IMR-90 (cell line): Measurements from ENCODE around the gene PAFAH2. TPM values are rescaled to one million over a fixed set of nuclear protein-coding genes. Genes with fewer than 3 reads are reported as not detected.

ENCODE experiments used
- ATAC-seq: fragments of 200-7000 bp; cut with Tn5 transposase; 2 replicates; pipeline ENCODE4 v1.9.1; 2020; ENCODE audit warnings: low read depth, mild to moderate bottlenecking, moderate library complexity
- BruUV-seq: library from RNA; stranded (reverse); fragments of 400-500 nt; replicated peaks from 2 replicates; lab custom pipeline; 2021; lab: Mats Ljungman, UMichigan
- CTCF ChIA-PET: fragments of 300-600 bp; formaldehyde crosslinking; extraction: SDS; loops from one replicate; lab custom pipeline; 2021; ENCODE audit warnings: antibody characterized with exemption; lab: Yijun Ruan, JAX
- POLR2A ChIA-PET: fragments of 300-600 bp; sonication (Branson Sonifier 250); formaldehyde crosslinking; loops from one replicate; lab custom pipeline; 2022; ENCODE audit warnings: antibody characterized with exemption; ENCODE audit not compliant: unreplicated experiment; lab: Charles Lee
- DNase-seq: peaks from one replicate; pipeline ENCODE4 v3.0.0; 2013
- H2AFZ ChIP-seq: replicated peaks from 2 replicates; pipeline ENCODE3; 2013; ENCODE audit warnings: low read length, mild to moderate bottlenecking; ENCODE audit not compliant: poor library complexity
- H2AK5ac ChIP-seq: 2 replicates; pipeline ENCODE4 v1.6.1; 2013; ENCODE audit warnings: low read depth, low read length, inconsistent platforms
- H2AK9ac ChIP-seq: replicated peaks from 2 replicates; pipeline ENCODE3; 2013; ENCODE audit warnings: mild to moderate bottlenecking, low read depth, low read length, moderate library complexity; ENCODE audit not compliant: poor library complexity
- H2BK120ac ChIP-seq: 2 replicates; pipeline ENCODE4 v1.6.1; 2013; ENCODE audit warnings: low read depth, low read length, inconsistent platforms
- H2BK15ac ChIP-seq: 3 replicates; pipeline ENCODE4 v1.6.1; 2013; ENCODE audit warnings: low read depth, low read length, inconsistent platforms
- H2BK20ac ChIP-seq: 2 replicates; pipeline ENCODE4 v1.6.1; 2013; ENCODE audit warnings: low read depth, mild to moderate bottlenecking, inconsistent platforms, low read length, moderate library complexity
- H2BK5ac ChIP-seq: 2 replicates; pipeline ENCODE4 v1.6.1; 2013; ENCODE audit warnings: mild to moderate bottlenecking, low read depth, low read length, inconsistent platforms; ENCODE audit not compliant: poor library complexity, severe bottlenecking
- H3K14ac ChIP-seq: replicated peaks from 2 replicates; pipeline ENCODE4 v1.6.1; 2013; ENCODE audit warnings: low read depth, low read length, inconsistent platforms
- H3K18ac ChIP-seq: 2 replicates; pipeline ENCODE4 v1.6.1; 2013; ENCODE audit warnings: low read depth, low read length, control low read depth
- H3K23ac ChIP-seq: 2 replicates; pipeline ENCODE4 v1.6.1; 2013; ENCODE audit warnings: low read depth, low read length, inconsistent platforms
- H3K27ac ChIP-seq: 2 replicates; pipeline ENCODE4 v1.5.1; 2013; ENCODE audit warnings: mild to moderate bottlenecking, control low read depth, low read length; ENCODE audit not compliant: insufficient read depth
- H3K27me3 ChIP-seq: 2 replicates; pipeline ENCODE4 v1.6.1; 2013; ENCODE audit warnings: low read length; ENCODE audit not compliant: control insufficient read depth, insufficient read depth
- H3K36me3 ChIP-seq: 2 replicates; pipeline ENCODE4 v1.6.1; 2013; ENCODE audit warnings: low read length, mixed read lengths; ENCODE audit not compliant: control insufficient read depth, insufficient read depth
- H3K4ac ChIP-seq: 2 replicates; pipeline ENCODE4 v1.6.1; 2013; ENCODE audit warnings: low read depth, low read length, inconsistent platforms
- H3K4me1 ChIP-seq: 2 replicates; pipeline ENCODE4 v1.6.1; 2013; ENCODE audit warnings: low read length, mixed read lengths; ENCODE audit not compliant: control insufficient read depth, insufficient read depth
- H3K4me2 ChIP-seq: 2 replicates; pipeline ENCODE4 v1.6.1; 2013; ENCODE audit warnings: low read depth, mild to moderate bottlenecking, control low read depth, low read length, moderate library complexity
- H3K4me3 ChIP-seq: 2 replicates; pipeline ENCODE4 v1.5.1; 2013; ENCODE audit warnings: low read depth, mild to moderate bottlenecking, control low read depth, low read length, moderate library complexity; ENCODE audit not compliant: insufficient read depth
- H3K56ac ChIP-seq: 2 replicates; pipeline ENCODE4 v1.6.1; 2013; ENCODE audit warnings: low read length, inconsistent platforms; ENCODE audit not compliant: insufficient read depth; ENCODE audit errors: extremely low read depth
- H3K79me1 ChIP-seq, 2 experiments: 2 replicates each; pipeline ENCODE4 v1.6.1; 2013; ENCODE audit warnings: low read length in 2 of 2, inconsistent platforms in 1 of 2, low read depth in 1 of 2
- H3K9ac ChIP-seq: 2 replicates; pipeline ENCODE4 v1.6.1; 2013; ENCODE audit warnings: low read depth, low read length, control low read depth
- H3K9me1 ChIP-seq: 2 replicates; pipeline ENCODE4 v1.6.1; 2013; ENCODE audit warnings: low read length, inconsistent platforms; ENCODE audit not compliant: insufficient read depth
- H3K9me3 ChIP-seq: 2 replicates; pipeline ENCODE4 v1.6.1; 2013; ENCODE audit warnings: low read length; ENCODE audit not compliant: control insufficient read depth, insufficient read depth
- H4K20me1 ChIP-seq: 2 replicates; pipeline ENCODE4 v1.6.1; 2013; ENCODE audit warnings: low read length, inconsistent platforms; ENCODE audit not compliant: insufficient read depth
- H4K5ac ChIP-seq: 2 replicates; pipeline ENCODE4 v1.6.1; 2013; ENCODE audit warnings: mild to moderate bottlenecking, low read depth, low read length, control low read depth
- H4K8ac ChIP-seq, 2 experiments: 2 replicates each; pipeline ENCODE4 v1.6.1; 2013; ENCODE audit warnings: low read depth in 2 of 2, low read length in 2 of 2, control low read depth in 1 of 2, inconsistent platforms in 1 of 2
- H4K91ac ChIP-seq: 2 replicates; pipeline ENCODE4 v1.6.1; 2013; ENCODE audit warnings: low read depth, low read length, inconsistent platforms; ENCODE audit not compliant: insufficient read depth
- CHD1 ChIP-seq: IDR thresholded peaks from 2 replicates; pipeline ENCODE4 v1.6.1; 2012; ENCODE audit warnings: low read depth, low read length, improper control_type of control experiment
- ELK1 ChIP-seq: fragments of 150-350 bp; IDR thresholded peaks from 2 replicates; pipeline ENCODE4 v1.6.1; 2016; ENCODE audit warnings: low read depth, mild to moderate bottlenecking, low read length, moderate library complexity, borderline replicate concordance
- FOS ChIP-seq: fragments of 150-350 bp; IDR thresholded peaks from 2 replicates; pipeline ENCODE4 v1.6.1; 2016; ENCODE audit warnings: low read depth, low read length
- MAFK ChIP-seq: IDR thresholded peaks from 2 replicates; pipeline ENCODE4 v1.6.1; 2012; ENCODE audit warnings: low read depth, low read length, improper control_type of control experiment
- MXI1 ChIP-seq: IDR thresholded peaks from 2 replicates; pipeline ENCODE4 v1.6.1; 2012; ENCODE audit warnings: low read depth, mild to moderate bottlenecking, low read length, moderate library complexity, borderline replicate concordance
- NFE2L2 ChIP-seq: fragments of 150-350 bp; IDR thresholded peaks from 2 replicates; pipeline ENCODE4 v1.6.1; 2016; ENCODE audit warnings: low read depth, mild to moderate bottlenecking, low read length
- RCOR1 ChIP-seq: IDR thresholded peaks from 2 replicates; pipeline ENCODE4 v1.6.1; 2012; ENCODE audit warnings: mild to moderate bottlenecking, low read length, improper control_type of control experiment; ENCODE audit not compliant: insufficient replicate concordance
- SMC3 ChIP-seq: fragments of 150-350 bp; IDR thresholded peaks from 2 replicates; pipeline ENCODE4 v1.6.1; 2016; ENCODE audit warnings: low read depth, mild to moderate bottlenecking, antibody characterized with exemption, low read length, moderate library complexity
- WGBS, 2 experiments: methylation state at CpG; one replicate each; pipeline versions ENCODE4 v1.1.5 to v1.1.7; 2013; ENCODE audit warnings: missing lambda C conversion rate in 2 of 2; ENCODE audit not compliant: insufficient read length in 1 of 2; ENCODE audit errors: extremely low coverage in 2 of 2; 5-methylcytosine and 5-hydroxymethylcytosine counted together
- dilution Hi-C: fragments of 300-500 bp; cut with HindIII; formaldehyde crosslinking; loops from one replicate; pipeline ENCODE4 v1.14.3; 2018; ENCODE audit warnings: low sequenced_read_pairs; ENCODE audit not compliant: unreplicated experiment
- in situ Hi-C: fragments of 300-500 bp; cut with MboI; formaldehyde crosslinking; loops from 3 replicates; pipeline ENCODE4 v1.14.3; 2019; ENCODE audit warnings: low sequenced_read_pairs, inconsistent platforms, mixed read lengths
- intact Hi-C: fragments of 100-400 bp; cut with micrococcal nuclease; formaldehyde crosslinking; loops from 2 replicates; pipeline ENCODE4 v1.10.0; 2022
- polyA plus RNA-seq, 3 experiments: library from polyadenylated mRNA; depleted of rRNA; stranded (reverse); fragments of >200 nt; gene quantifications; 2 replicates each; pipeline ENCODE4 v1.2.3, GENCODE V29; 2012; ENCODE audit warnings: low replicate concordance in 1 of 3
- total RNA-seq: library from RNA; depleted of rRNA; stranded (reverse); fragments of >200 nt; gene quantifications from 2 replicates; pipeline ENCODE4 v1.2.3, GENCODE V29; 2012
- TF ChIP-seq, protein P1 (sequence below): conservative IDR thresholded peaks from 2 replicates; pipeline ENCODE4 v1.5.1; 2012; ENCODE audit warnings: mild to moderate bottlenecking, low read depth, low read length, improper control_type of control experiment
- TF ChIP-seq, protein P2 (sequence below): fragments of 150-350 bp; IDR thresholded peaks from 2 replicates; pipeline ENCODE4 v1.6.1; 2017; ENCODE audit warnings: mild to moderate bottlenecking, antibody characterized with exemption, low read length, low read depth

The PAFAH2 gene
- total and polyA plus RNA-seq, 2 of the 4 experiments (the other 2 are of a cell fraction) = 8.3 to 12.2 TPM

DNA sequence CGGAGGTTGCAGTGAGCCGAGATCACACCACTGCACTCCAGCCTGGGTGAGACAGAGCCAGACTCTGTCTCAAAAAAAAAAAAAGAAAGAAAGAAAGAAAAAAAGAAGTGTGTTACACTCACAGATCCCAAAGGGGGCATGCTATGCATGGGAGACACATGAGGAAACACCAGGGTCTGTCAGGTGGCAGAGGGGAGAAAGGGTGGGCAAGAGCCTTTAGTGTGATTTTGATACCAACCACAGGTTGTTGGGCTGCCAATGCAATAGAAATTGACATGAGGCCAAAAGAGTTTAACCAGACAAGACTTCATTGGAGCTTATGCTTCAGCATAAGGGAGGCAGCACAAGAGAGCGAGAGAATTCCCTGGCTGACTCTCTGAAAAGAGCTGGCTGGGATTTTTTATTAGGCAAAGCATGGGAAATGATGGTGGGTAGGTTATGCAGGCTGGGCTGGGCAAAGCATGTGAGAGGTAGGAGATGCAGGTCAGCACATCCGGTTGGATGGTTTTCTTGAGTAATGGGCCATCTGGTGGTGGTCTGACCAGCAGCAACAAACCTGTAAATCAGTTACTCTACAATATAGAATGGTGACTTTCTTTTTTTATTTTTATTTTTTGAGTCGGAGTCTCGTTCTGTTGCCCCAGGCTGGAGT lies 12.1 kb upstream of the PAFAH2 start:
- no peak for ATAC-seq
- POLR2A ChIA-PET = no interaction called here

More for the DNA sequence above, 12.1 kb upstream of the PAFAH2 start:
- H3K27me3 ChIP-seq = peaks cover 7% of the 10 kb centered on the region
- BruUV-seq = no TSS peak
- 0 out of 2 replicates have a peak, but pooled peaks cover 5% of the 10 kb centered on the region for H3K9me1 ChIP-seq
- no peak overlapping the region for H4K91ac ChIP-seq
- no peaks in the 10 kb centered on the region for H3K36me3 ChIP-seq
- H3K23ac ChIP-seq = no peak overlapping the region
- H2BK120ac ChIP-seq = no peak overlapping the region
- no peak overlapping the region for H2BK15ac ChIP-seq
- no peak overlapping the region for H3K4ac ChIP-seq
- TF ChIP-seq NFE2L2 (no peak), ELK1 (no peak), FOS (no peak), MXI1 (no peak), CHD1 (no peak), RCOR1 (no peak), SMC3 (no peak), MAFK (no peak)
- TF ChIP-seq, protein P1, sequence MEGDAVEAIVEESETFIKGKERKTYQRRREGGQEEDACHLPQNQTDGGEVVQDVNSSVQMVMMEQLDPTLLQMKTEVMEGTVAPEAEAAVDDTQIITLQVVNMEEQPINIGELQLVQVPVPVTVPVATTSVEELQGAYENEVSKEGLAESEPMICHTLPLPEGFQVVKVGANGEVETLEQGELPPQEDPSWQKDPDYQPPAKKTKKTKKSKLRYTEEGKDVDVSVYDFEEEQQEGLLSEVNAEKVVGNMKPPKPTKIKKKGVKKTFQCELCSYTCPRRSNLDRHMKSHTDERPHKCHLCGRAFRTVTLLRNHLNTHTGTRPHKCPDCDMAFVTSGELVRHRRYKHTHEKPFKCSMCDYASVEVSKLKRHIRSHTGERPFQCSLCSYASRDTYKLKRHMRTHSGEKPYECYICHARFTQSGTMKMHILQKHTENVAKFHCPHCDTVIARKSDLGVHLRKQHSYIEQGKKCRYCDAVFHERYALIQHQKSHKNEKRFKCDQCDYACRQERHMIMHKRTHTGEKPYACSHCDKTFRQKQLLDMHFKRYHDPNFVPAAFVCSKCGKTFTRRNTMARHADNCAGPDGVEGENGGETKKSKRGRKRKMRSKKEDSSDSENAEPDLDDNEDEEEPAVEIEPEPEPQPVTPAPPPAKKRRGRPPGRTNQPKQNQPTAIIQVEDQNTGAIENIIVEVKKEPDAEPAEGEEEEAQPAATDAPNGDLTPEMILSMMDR = no peak
- TF ChIP-seq, protein P2, sequence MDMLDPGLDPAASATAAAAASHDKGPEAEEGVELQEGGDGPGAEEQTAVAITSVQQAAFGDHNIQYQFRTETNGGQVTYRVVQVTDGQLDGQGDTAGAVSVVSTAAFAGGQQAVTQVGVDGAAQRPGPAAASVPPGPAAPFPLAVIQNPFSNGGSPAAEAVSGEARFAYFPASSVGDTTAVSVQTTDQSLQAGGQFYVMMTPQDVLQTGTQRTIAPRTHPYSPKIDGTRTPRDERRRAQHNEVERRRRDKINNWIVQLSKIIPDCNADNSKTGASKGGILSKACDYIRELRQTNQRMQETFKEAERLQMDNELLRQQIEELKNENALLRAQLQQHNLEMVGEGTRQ = no peak
- H3K14ac ChIP-seq = no peak overlapping the region
- no peak overlapping the region for H2AFZ ChIP-seq
- no peak overlapping the region for H3K9ac ChIP-seq
- no peak overlapping the region for H3K56ac ChIP-seq
- H2BK5ac ChIP-seq = no peak overlapping the region
- in situ Hi-C loops = no loop called here
- no peak overlapping the region for H3K4me3 ChIP-seq
- peak overlapping the region; percentile 65 for H2AK9ac ChIP-seq
- no peaks in the 10 kb centered on the region for H4K20me1 ChIP-seq
- H2AK5ac ChIP-seq = no peak overlapping the region
- DNase-seq = no peak
- H3K4me1 ChIP-seq = no peaks in the 10 kb centered on the region
- no peak overlapping the region for H3K18ac ChIP-seq
- dilution Hi-C loops = no loop called here
- no peak overlapping the region for H4K8ac ChIP-seq
- intact Hi-C loops = no loop called here
- H3K9me3 ChIP-seq = no peaks in the 10 kb centered on the region
- CTCF ChIA-PET = no interaction called here
- H3K27ac ChIP-seq = no peak overlapping the region
- H4K5ac ChIP-seq = no peak overlapping the region
- 40% methylated on average over 1 of the region's 6 CpGs; no CpG with 5 or more reads in 1 of the 2 experiments for WGBS, 2 experiments
- H3K79me1 ChIP-seq = no peaks in the 10 kb centered on the region
- no peak overlapping the region for H3K4me2 ChIP-seq
- H2BK20ac ChIP-seq = no peak overlapping the region
